CMK (cell line): ENCODE data around the gene LYRM9.
"Not testable (repeated sequence)": the region's sequence is repeated elsewhere in the genome, so short reads cannot be mapped to it uniquely, and the experiment has no call there.

Experiments used
- DNase-seq: peaks from one replicate; pipeline ENCODE4 v3.0.0-alpha.2; 2010; ENCODE audit warnings: low read depth

LYRM9 gene

GRCh38 chr17:27873746-27874145 is 19.4 kb downstream of the LYRM9 start:
- DNase-seq, result no peak

DNA sequence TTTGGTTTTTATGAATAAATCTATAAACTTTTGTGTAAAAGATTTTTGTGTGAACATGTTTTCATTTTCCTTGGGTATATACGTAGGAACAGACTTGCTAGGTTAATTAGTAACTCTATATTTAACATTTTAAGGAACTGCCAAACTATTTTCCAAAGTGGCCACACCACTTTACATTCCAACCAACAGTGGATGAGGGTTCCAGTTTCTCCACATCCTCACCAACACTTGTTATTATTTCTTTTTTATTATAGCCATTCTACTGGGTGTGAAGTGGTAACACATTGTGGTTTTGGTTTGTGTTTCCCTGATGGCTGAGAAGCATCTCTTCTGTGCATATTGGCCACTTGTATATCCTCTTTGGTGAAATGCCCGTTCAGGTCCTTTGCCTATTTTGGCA is 20.0 kb downstream of the LYRM9 start:
- no peak for DNase-seq

DNA sequence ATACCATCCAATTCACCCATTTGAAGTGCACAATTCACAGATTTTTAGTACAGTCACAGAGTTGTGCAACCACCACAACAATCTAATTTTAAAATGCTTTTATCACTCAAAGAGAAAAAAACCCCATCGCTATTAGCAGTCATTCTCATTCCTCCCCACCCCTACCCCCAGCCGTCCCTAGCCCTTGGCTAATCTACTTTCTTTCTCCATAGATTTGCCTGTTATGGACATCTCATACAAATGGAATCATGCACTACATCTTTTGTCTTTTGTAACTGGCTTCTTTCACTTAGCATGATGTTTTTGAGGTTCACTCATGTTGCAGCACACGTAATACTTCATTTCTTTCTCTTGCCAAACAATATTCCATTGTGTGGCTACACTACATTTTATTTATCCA is 20.4 kb downstream of the LYRM9 start:
- DNase-seq, result no peak

GRCh38 chr17:27871407-27871806 is 21.8 kb downstream of the LYRM9 start:
- no peak for DNase-seq

- no peak for DNase-seq
Observed at GRCh38 chr17:27870345-27870744, 22.8 kb downstream of the LYRM9 start.

GRCh38 chr17:27868565-27868964 is 24.6 kb downstream of the LYRM9 start:
- DNase-seq, result no peak

GRCh38 chr17:27862840-27863239 is 30.3 kb downstream of the LYRM9 start:
- no peak for DNase-seq

- DNase-seq, result no peak
Observed at GRCh38 chr17:27862004-27862403, 31.2 kb downstream of the LYRM9 start.

DNA sequence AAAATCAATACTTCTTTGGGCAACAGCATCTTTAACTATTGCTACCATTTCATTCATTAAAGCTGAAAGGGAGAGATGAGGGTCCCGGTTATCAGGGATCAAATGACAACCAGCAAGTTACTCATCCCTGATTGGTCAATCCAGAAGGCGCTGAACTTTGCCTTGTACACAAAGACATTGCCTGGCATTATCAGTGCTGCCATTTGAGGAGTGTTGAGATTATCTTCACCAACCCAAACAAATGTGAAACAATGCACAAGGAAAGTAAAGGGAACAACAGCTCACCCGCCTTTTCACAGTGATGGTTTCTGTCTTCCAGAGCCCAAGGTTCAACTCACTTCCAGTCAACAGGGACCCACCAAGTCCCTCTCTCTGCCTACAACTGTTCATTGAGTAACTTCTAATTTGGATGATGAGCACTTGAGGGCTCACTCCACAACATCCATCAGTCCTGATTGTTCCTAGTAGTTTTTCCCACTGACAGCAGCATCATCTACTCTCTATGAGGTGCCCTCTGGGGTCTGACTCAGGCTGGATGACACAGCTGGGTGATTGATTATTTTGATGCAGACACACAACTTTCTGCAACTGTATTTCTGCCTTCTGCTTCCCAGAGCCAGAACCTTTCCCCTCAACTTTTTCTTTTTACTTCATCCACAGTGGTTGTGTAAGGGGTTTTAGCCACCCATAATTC is 32.0 kb downstream of the LYRM9 start:
- DNase-seq, result no peak

DNA sequence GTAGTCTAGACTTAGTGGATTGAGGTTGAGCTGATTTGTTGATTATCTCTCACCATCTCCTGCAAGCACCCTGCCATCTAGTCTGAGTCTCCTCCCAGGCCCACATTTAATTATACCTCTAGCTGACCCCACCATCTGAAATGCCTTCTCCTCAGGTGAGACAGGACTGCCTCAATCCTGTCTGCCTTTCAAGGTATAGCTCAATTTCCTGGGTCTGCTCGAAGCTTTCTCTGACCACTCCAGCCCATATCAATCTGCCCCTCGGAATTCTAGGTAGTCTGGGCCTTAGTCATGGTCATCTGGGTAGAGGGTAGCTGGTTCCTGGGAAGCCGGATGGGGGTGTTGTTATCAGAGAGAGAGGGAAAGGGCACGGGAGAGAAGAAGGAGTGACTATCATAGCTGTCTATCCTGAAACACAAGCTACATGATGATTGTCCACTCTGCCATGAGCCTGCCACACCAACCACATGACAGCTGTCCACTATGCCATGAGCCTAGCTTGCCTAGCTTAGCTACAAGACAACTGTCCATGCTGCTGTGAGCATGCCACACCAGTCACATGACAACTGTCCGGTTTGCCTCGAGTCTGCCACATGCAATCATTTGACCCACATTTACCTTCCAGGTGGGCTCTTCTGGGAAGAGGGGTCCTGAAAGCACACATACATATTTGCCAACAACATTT is 34.4 kb downstream of the LYRM9 start:
- no peak for DNase-seq

DNA sequence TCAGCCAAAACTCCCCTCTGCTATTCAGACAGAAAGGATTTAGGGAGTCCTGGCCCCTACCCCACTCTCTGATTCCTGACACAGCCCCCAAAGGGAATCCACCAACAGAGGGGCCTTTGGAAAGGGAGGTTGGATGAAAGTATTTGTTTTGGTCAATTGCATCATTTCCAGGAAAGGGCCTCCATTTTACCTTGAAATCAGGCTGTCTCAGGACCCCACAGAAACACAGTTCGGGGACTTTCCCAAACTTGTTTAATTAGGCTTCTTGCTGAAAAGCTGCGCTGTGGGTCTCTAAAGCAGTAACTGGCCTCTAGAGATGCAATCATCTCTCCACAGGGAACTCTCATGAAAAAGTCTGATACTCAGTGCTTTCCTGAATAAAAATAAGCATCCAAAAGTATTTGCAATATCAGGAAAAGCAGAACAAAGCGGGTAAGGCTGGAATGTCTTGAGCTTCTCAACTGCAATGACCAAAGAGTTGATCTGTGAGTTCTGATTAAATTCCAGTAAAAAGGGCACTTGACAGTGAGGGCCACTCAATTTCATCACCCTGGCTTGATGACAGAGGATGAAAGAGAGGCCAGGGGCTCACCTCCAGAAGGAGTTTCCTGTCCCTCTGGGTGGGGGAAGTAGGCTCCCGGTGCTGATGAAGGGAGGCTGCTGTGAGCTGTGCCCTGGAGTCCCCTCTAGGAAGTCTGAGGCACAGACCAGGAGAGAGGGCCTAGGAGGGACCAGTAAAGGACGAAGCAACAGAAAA is 36.3 kb downstream of the LYRM9 start:
- no peak for DNase-seq

GRCh38 chr17:27855454-27855853 is 37.7 kb downstream of the LYRM9 start:
- DNase-seq, result no peak

GRCh38 chr17:27854163-27854562 is 39.0 kb downstream of the LYRM9 start:
- DNase-seq, result no peak

- no peak for DNase-seq
Observed at GRCh38 chr17:27853091-27853490, 40.1 kb downstream of the LYRM9 start.

DNA sequence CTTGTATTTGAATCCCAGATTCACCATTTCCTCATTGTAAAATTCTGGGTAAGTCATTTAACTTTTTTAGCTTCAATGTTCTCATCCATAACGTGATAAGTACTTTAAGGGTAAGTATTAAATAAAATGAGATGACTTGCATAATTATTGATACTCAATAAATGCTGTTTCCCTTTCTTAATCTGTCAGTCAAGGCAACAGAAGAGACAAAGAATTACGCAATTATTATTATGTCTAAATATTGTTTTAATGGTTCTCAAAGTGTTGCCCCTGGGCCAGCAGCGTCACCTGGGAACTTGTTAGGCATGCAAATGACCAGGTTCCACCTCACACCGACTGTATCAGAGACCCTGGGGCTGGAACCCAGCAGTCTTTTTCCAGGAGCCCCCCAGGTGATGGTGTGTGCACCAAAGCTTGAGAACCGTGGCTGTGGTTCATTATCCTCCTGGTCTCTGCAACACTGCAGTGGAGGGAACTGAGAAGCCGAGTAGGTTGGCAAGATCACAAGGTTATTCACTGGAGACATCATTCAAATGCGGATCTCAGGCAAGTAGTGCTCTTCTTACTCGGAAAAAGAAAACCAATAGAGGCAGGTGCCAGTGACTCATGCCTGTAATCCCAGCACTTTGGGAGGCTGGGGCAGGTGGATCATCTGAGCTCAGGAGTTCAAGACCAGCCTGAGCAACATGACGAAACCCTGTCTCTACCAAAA is 43.5 kb downstream of the LYRM9 start:
- no peak for DNase-seq

GRCh38 chr17:27848931-27849330 is 44.2 kb downstream of the LYRM9 start:
- DNase-seq, result no peak

DNA sequence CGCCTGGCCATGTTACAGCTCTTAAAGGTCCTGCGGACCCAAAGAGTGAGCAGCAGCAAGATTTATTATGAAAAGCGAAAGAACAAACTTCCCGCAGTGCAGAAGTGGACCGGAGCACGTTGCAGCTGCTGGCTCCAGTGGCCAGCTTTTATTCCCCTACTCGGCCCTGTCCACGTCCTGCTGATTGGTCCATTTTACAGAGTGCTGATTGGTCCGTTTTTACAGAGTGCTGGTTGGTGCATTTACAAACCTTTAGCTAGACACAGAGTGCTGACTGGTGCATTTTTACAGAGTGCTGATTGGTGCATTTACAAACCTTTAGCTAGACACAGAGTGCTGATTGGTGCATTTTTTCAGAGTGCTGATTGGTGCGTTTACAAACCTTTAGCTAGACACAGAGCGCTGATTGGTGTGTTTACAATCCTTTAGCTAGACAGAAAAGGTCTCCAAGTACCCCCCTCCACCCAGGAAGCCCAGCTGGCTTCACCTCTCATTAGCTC is 46.3 kb downstream of the LYRM9 start:
- not testable (repeated sequence) for DNase-seq

DNA sequence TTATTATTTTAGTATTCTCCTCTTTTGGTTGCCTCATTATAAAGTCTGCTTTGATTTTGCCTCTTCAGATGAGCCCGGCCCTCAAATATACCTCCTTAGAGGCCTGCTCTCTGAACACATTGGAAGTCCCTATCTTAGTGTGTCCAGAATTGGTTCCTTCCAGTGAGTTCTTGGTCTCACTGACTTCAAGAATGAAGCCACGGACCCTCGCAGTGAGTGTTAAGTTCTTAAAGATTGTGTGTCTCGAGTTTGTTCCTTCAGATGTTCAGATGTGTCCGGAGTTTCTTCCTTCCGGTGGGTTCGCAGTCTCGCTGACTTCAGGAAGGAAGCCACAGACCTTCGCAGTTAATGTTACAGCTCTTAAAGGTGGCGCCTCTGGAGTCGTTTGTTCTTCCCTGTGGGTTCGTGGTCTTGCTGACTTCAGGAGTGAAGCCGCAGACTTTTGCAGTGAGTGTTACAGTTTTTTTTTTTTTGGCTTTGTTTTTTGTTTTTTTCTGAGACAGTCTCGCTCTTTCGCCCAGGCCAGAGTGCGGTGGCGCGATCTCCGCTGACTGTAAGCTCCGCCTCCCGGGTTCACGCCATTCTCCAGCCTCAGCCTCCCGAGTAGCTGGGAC is 47.0 kb downstream of the LYRM9 start:
- peak; percentile 20 for DNase-seq

DNA sequence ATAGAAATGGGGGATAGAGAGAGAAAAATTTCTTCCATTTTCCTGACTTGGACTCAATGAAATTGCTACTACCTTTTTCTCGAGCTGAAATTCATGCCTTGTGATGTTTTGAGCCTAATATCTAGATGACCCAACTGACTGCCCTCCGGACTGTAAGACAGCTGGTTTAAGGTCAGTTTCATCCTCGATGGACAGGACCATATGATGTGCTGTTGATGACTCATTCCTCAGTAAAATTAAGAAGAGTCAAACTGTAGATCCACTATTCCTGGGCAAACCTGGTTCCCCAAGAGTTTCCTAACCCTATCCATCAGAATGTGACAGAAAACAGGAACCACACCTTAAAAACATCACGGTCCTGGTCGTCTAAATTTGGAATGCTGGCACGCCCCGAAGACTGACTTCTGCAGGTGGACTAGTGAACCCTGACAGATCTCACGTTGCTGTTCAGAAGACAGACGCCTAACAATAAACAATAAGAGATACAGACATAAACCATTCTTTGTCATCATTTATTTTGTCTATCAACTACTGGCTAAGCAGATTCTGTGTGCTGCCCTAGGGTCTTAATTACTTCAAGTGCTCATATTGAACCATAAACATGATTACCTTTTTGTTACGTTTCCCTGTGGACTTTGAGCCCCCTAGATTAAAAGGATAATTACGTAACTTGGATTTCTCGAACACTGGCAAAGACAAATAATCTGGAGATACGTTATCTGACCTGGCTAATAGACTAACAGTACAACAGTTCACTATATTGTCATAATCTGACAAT is 47.7 kb downstream of the LYRM9 start:
- no peak for DNase-seq

DNA sequence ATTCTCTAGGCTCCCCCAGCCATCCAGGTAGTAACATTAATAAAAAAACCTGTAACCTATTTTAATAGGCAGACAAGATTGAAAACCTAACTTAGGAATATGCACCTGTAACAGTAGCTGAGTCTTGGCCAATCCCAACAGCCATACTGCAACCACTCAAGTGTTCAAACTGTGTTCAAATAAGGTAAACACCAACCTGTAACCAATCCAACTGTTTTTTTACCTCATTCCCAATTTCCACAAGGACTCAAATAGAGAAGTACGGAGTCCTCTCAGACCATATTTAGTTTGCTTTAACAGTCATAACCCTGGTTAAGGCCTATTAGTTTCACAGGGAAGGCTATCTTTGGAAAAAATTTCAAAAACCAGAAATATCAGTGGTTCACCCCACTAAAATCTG is 52.5 kb downstream of the LYRM9 start:
- no peak for DNase-seq

GRCh38 chr17:27840406-27840678 is 52.8 kb downstream of the LYRM9 start:
- DNase-seq, result not testable (repeated sequence)
